Caco-2 (cell line): ENCODE results near the gene JARID2. TPM values are rescaled to one million over a fixed set of nuclear protein-coding genes. Genes with fewer than 3 reads are reported as not detected.

ENCODE experiments used
- BruUV-seq: library from RNA; stranded (reverse); fragments of 400-500 nt; replicated peaks from 2 replicates; lab custom pipeline; 2021; lab: Mats Ljungman, UMichigan
- CTCF ChIA-PET: fragments of 300-600 bp; sonication (Branson Sonifier 250); formaldehyde crosslinking; loops from one replicate; lab custom pipeline; 2022; ENCODE audit warnings: antibody characterized with exemption; lab: Charles Lee
- POLR2A ChIA-PET: fragments of 300-600 bp; sonication (Branson Sonifier 250); formaldehyde crosslinking; loops from one replicate; lab custom pipeline; 2022; ENCODE audit warnings: antibody characterized with exemption; lab: Charles Lee
- DNase-seq, 2 experiments: peaks; one replicate each; pipeline versions ENCODE4 v3.0.0 to v3.0.0-alpha.2; 2020 to 2022
- H3K27me3 ChIP-seq: replicated peaks from 2 replicates; pipeline ENCODE4 v1.6.0; 2011; ENCODE audit warnings: low read length; ENCODE audit not compliant: control insufficient read depth, insufficient read depth
- H3K36me3 ChIP-seq: 2 replicates; pipeline ENCODE4 v1.5.1; 2011; ENCODE audit warnings: low read length; ENCODE audit not compliant: control insufficient read depth, insufficient read depth
- H3K4me1 ChIP-seq: fragments of 250-450 bp; sonication (Bioruptor Pico); 2 replicates; pipeline ENCODE4 v1.5.1; 2020; ENCODE audit warnings: mild to moderate bottlenecking
- H3K4me3 ChIP-seq: 2 replicates; pipeline ENCODE4 v1.5.1; 2011; ENCODE audit warnings: low read depth, mild to moderate bottlenecking, control low read depth, low read length
- H3K9me3 ChIP-seq: fragments of 250-450 bp; sonication (Bioruptor Pico); 2 replicates; pipeline ENCODE4 v1.5.1; 2020; ENCODE audit warnings: mild to moderate bottlenecking, moderate library complexity
- H3K27ac Mint-ChIP-seq: one replicate; pipeline ENCODE4 v1.8.0; 2022; ENCODE audit warnings: mixed read lengths; ENCODE audit not compliant: unreplicated experiment
- H3K27me3 Mint-ChIP-seq: one replicate; pipeline ENCODE4 v1.8.0; 2022; ENCODE audit warnings: mixed read lengths; ENCODE audit not compliant: insufficient read depth, unreplicated experiment
- H3K36me3 Mint-ChIP-seq: one replicate; pipeline ENCODE4 v1.8.0; 2022; ENCODE audit warnings: mild to moderate bottlenecking, mixed read lengths; ENCODE audit not compliant: insufficient read depth, unreplicated experiment
- H3K4me1 Mint-ChIP-seq: one replicate; pipeline ENCODE4 v1.8.0; 2022; ENCODE audit warnings: low read depth, mixed read lengths; ENCODE audit not compliant: unreplicated experiment
- H3K4me3 Mint-ChIP-seq: one replicate; pipeline ENCODE4 v1.8.0; 2022; ENCODE audit warnings: mild to moderate bottlenecking, moderate library complexity, mixed read lengths; ENCODE audit not compliant: unreplicated experiment
- H3K9me3 Mint-ChIP-seq: one replicate; pipeline ENCODE4 v1.8.0; 2022; ENCODE audit warnings: mixed read lengths; ENCODE audit not compliant: unreplicated experiment
- CTCF ChIP-seq, 2 experiments: fragments of 200-600 bp in 1 of 2; IDR thresholded peaks; 1 replicate in 1 of 2; 2 replicates in 1 of 2; pipeline versions ENCODE4 v1.5.1 to v1.8.0; 2011 to 2022; ENCODE audit warnings: antibody characterized with exemption in 1 of 2, control low read depth in 1 of 2, inconsistent platforms in 1 of 2, low read depth in 1 of 2, low read length in 1 of 2, mild to moderate bottlenecking in 1 of 2, moderate library complexity in 1 of 2; ENCODE audit not compliant: insufficient read depth in 1 of 2, severe bottlenecking in 1 of 2, unreplicated experiment in 1 of 2
- intact Hi-C: fragments of 100-400 bp; cut with micrococcal nuclease; formaldehyde crosslinking; loops from one replicate; pipeline ENCODE4 v1.10.0; 2022; ENCODE audit not compliant: unreplicated experiment
- total RNA-seq: library from RNA; stranded (reverse); gene quantifications from 2 replicates; pipeline ENCODE4 v1.2.3, GENCODE V29; 2022

The JARID2 gene
- total RNA-seq, 1 experiment from 2014 or later = 18.3 TPM

GRCh38 chr6:15421945-15422733 lies 176.3 kb downstream of the JARID2 start:
- no peak for TF ChIP-seq CTCF (IDR thresholded peaks at IDR 0.05; ENCODE audit: insufficient read depth in 1 of 2, low read depth in 1 of 2, low read length in 1 of 2, severe bottlenecking in 1 of 2, unreplicated experiment in 1 of 2)
- Histone ChIP-seq H3K27me3 (no peaks in the 10 kb centered on the region), H3K4me3 (no peak overlapping the region), H3K36me3 (no peaks in the 10 kb centered on the region), H3K9me3 (peaks cover 15% of the 10 kb centered on the region; the same call in 1 of the 2 replicates), H3K4me1 (no peaks in the 10 kb centered on the region)
- Mint-ChIP-seq H3K9me3 (peaks cover 15% of the 10 kb centered on the region), H3K36me3 (peaks cover 17% of the 10 kb centered on the region), H3K27me3 (no peaks in the 10 kb centered on the region), H3K4me3 (no peak overlapping the region), H3K27ac (no peak overlapping the region), H3K4me1 (peaks cover 6% of the 10 kb centered on the region)
- no peak for DNase-seq
- BruUV-seq = no TSS peak
- CTCF ChIA-PET = no interaction called here
- intact Hi-C loops = no loop called here
- POLR2A ChIA-PET = no interaction called here

GRCh38 chr6:15423286-15423993 lies 177.6 kb downstream of the JARID2 start:
- POLR2A ChIA-PET = interaction anchor here (0.6 kb wide), 1 partner anchor 16 kb away, joined by 3 read pairs; no protein-coding TSS in a partner anchor
- intact Hi-C loops = no loop called here
- CTCF ChIA-PET = no interaction called here
- H3K36me3 ChIP-seq = no peaks in the 10 kb centered on the region
- H3K4me1 Mint-ChIP-seq = peaks cover 11% of the 10 kb centered on the region
- peaks cover 9% of the 10 kb centered on the region for H3K9me3 Mint-ChIP-seq
- H3K9me3 ChIP-seq = peaks cover 15% of the 10 kb centered on the region; the same call in 1 of the 2 replicates
- no peaks in the 10 kb centered on the region for H3K27me3 Mint-ChIP-seq
- peaks cover 8% of the 10 kb centered on the region for H3K36me3 Mint-ChIP-seq
- no peaks in the 10 kb centered on the region for H3K4me1 ChIP-seq
- BruUV-seq = no TSS peak
- no peaks in the 10 kb centered on the region for H3K27me3 ChIP-seq
- H3K27ac Mint-ChIP-seq = no peak overlapping the region
- H3K4me3 ChIP-seq = no peak overlapping the region
- no peak for TF ChIP-seq CTCF (IDR thresholded peaks at IDR 0.05; ENCODE audit: insufficient read depth in 1 of 2, low read depth in 1 of 2, low read length in 1 of 2, severe bottlenecking in 1 of 2, unreplicated experiment in 1 of 2)
- DNase-seq = no peak
- no peak overlapping the region for H3K4me3 Mint-ChIP-seq

GRCh38 chr6:15425947-15426346 lies 180.1 kb downstream of the JARID2 start:
- intact Hi-C loops = no loop called here
- Mint-ChIP-seq H3K27ac (no peak overlapping the region), H3K27me3 (no peaks in the 10 kb centered on the region), H3K4me3 (no peak overlapping the region), H3K36me3 (peaks cover 8% of the 10 kb centered on the region), H3K4me1 (peaks cover 13% of the 10 kb centered on the region), H3K9me3 (no peaks in the 10 kb centered on the region)
- Histone ChIP-seq H3K27me3 (no peaks in the 10 kb centered on the region), H3K4me3 (no peak overlapping the region), H3K4me1 (peaks cover 16% of the 10 kb centered on the region), H3K9me3 (no peaks in the 10 kb centered on the region), H3K36me3 (no peaks in the 10 kb centered on the region)
- no peak for DNase-seq
- CTCF ChIA-PET = interaction anchor here (0.6 kb wide), 2 partner anchors 10 to 16 kb away, joined by 3 to 8 read pairs; no protein-coding TSS in a partner anchor
- TF ChIP-seq CTCF (IDR thresholded peaks at IDR 0.05; ENCODE audit: insufficient read depth in 1 of 2, low read depth in 1 of 2, low read length in 1 of 2, severe bottlenecking in 1 of 2, unreplicated experiment in 1 of 2) = no peak
- no TSS peak for BruUV-seq
- POLR2A ChIA-PET = no interaction called here
